Endothelial cell of umbilical vein (primary cell): ENCODE results near the gene NTNG1. TPM values are rescaled to one million over a fixed set of nuclear protein-coding genes. Genes with fewer than 3 reads are reported as not detected.

Experiments used
- BruUV-seq: library from RNA; stranded (reverse); fragments of 400-500 nt; replicated peaks from 2 replicates; lab custom pipeline; 2021; lab: Mats Ljungman, UMichigan
- CTCF ChIA-PET: fragments of 300-600, 350-600 bp; sonication (Branson Sonifier 250); formaldehyde crosslinking; loops from one replicate; lab custom pipeline; 2021; ENCODE audit warnings: antibody characterized with exemption, inconsistent platforms; lab: Charles Lee
- POLR2A ChIA-PET: fragments of 300-600, 350-600 bp; sonication (Branson Sonifier 250); formaldehyde crosslinking; loops from one replicate; lab custom pipeline; 2021; ENCODE audit warnings: antibody characterized with exemption, inconsistent platforms; lab: Charles Lee
- DNase-seq: peaks from one replicate; pipeline ENCODE4 v3.0.0-alpha.2; 2011; ENCODE audit warnings: low read depth, low spot score
- FAIRE-seq: peaks from 2 replicates; lab custom pipeline; 2011; peaks lifted over from hg19 to GRCh38; lab: Jason Lieb, UNC
- H2AFZ ChIP-seq: 2 replicates; pipeline ENCODE4 v1.6.0; 2012; ENCODE audit warnings: low read depth, low read length, control low read depth, inconsistent platforms
- H3K27ac ChIP-seq: 2 replicates; pipeline ENCODE4 v1.5.1; 2011; ENCODE audit warnings: low read depth, mild to moderate bottlenecking, control low read depth, low read length, moderate library complexity; ENCODE audit not compliant: insufficient read depth
- H3K27me3 ChIP-seq, 2 experiments: 2 replicates each; pipeline versions ENCODE4 v1.6.0 to v1.6.1; 2011; ENCODE audit warnings: low read length in 2 of 2, mixed read lengths in 1 of 2; ENCODE audit not compliant: control insufficient read depth in 2 of 2, insufficient read depth in 2 of 2
- H3K36me3 ChIP-seq, 2 experiments: 2 replicates in 1 of 2; 3 replicates in 1 of 2; pipeline ENCODE4 v1.5.1; 2011; ENCODE audit warnings: low read length in 2 of 2, mild to moderate bottlenecking in 1 of 2, moderate library complexity in 1 of 2; ENCODE audit not compliant: control insufficient read depth in 2 of 2, insufficient read depth in 2 of 2; ENCODE audit errors: extremely low read depth in 1 of 2
- H3K4me1 ChIP-seq: 3 replicates; pipeline ENCODE4 v1.5.1; 2011; ENCODE audit warnings: mild to moderate bottlenecking, low read length; ENCODE audit not compliant: control insufficient read depth, insufficient read depth; ENCODE audit errors: extremely low read depth
- H3K4me2 ChIP-seq: 2 replicates; pipeline ENCODE4 v1.6.1; 2011; ENCODE audit warnings: low read length, control low read depth, mixed read lengths; ENCODE audit not compliant: insufficient read depth
- H3K4me3 ChIP-seq, 3 experiments: fragments of 200-600 bp in 1 of 3; sonication (generic), shearing (Covaris generic) in 1 of 3; replicated peaks in 1 of 3; 2 replicates each; pipeline ENCODE4 v1.5.1; 2011 to 2016; ENCODE audit warnings: control low read depth in 3 of 3, low read length in 3 of 3, mild to moderate bottlenecking in 2 of 3, inconsistent platforms in 1 of 3, low read depth in 1 of 3, moderate library complexity in 1 of 3; ENCODE audit not compliant: insufficient read depth in 1 of 3
- H3K79me2 ChIP-seq: 2 replicates; pipeline ENCODE4 v1.6.0; 2012; ENCODE audit warnings: low read length, inconsistent platforms; ENCODE audit not compliant: control insufficient read depth, insufficient read depth
- H3K9ac ChIP-seq: replicated peaks from 2 replicates; pipeline ENCODE3; 2011; ENCODE audit warnings: low read length, control low read depth; ENCODE audit not compliant: insufficient read depth; ENCODE audit errors: extremely low read depth
- H3K9me1 ChIP-seq: replicated peaks from 3 replicates; pipeline ENCODE4 v1.6.0; 2011; ENCODE audit warnings: mild to moderate bottlenecking, low read length; ENCODE audit not compliant: control insufficient read depth, insufficient read depth; ENCODE audit errors: extremely low read depth
- H3K9me3 ChIP-seq: replicated peaks from 2 replicates; pipeline ENCODE4 v1.5.1; 2012; ENCODE audit warnings: low read length, inconsistent platforms; ENCODE audit not compliant: control insufficient read depth, insufficient read depth
- H4K20me1 ChIP-seq: replicated peaks from 2 replicates; pipeline ENCODE3; 2011; ENCODE audit warnings: mild to moderate bottlenecking, low read length; ENCODE audit not compliant: control insufficient read depth, insufficient read depth; ENCODE audit errors: extremely low read depth
- CTCF ChIP-seq, 2 donors: IDR thresholded peaks; 1 replicate in 1 of 2; 2 replicates in 1 of 2; pipeline ENCODE4 v1.5.1; 2011; ENCODE audit warnings: low read length in 2 of 2, mild to moderate bottlenecking in 2 of 2, moderate library complexity in 2 of 2, control low read depth in 1 of 2, inconsistent platforms in 1 of 2, low read depth in 1 of 2; ENCODE audit not compliant: insufficient read depth in 1 of 2; ENCODE audit errors: extremely low read depth in 1 of 2
- EZH2 ChIP-seq: IDR thresholded peaks from 2 replicates; pipeline ENCODE4 v1.6.1; 2012; ENCODE audit warnings: borderline replicate concordance, low read depth, mild to moderate bottlenecking, moderate library complexity, low read length, inconsistent platforms; ENCODE audit not compliant: severe bottlenecking
- FOS ChIP-seq: IDR thresholded peaks from 2 replicates; pipeline ENCODE4 v1.6.1; 2011; ENCODE audit warnings: mild to moderate bottlenecking, low read length, moderate library complexity, borderline replicate concordance; ENCODE audit not compliant: insufficient read depth
- GATA2 ChIP-seq: IDR thresholded peaks from 2 replicates; pipeline ENCODE4 v1.7.0; 2011; ENCODE audit warnings: low read depth, mild to moderate bottlenecking, moderate library complexity, mixed read lengths, low read length; ENCODE audit not compliant: insufficient read length, insufficient read depth
- JUN ChIP-seq: IDR thresholded peaks from 2 replicates; pipeline ENCODE4 v1.6.1; 2011; ENCODE audit warnings: borderline replicate concordance, low read depth; ENCODE audit not compliant: insufficient read length, insufficient read depth
- MAX ChIP-seq: IDR thresholded peaks from 2 replicates; pipeline ENCODE4 v1.6.1; 2011; ENCODE audit not compliant: insufficient read depth, insufficient read length
- MYC ChIP-seq: IDR thresholded peaks from one replicate; pipeline ENCODE4 v1.6.1; 2011; ENCODE audit warnings: mild to moderate bottlenecking, low read depth, low read length
- POLR2A ChIP-seq: IDR thresholded peaks from 2 replicates; pipeline ENCODE4 v1.6.1; 2012; ENCODE audit warnings: low read depth, mild to moderate bottlenecking, control low read depth, low read length
- POLR2AphosphoS5 ChIP-seq: IDR thresholded peaks from 2 replicates; pipeline ENCODE4 v1.6.1; 2012; ENCODE audit warnings: low read depth, mild to moderate bottlenecking, control low read depth, low read length, moderate library complexity; ENCODE audit not compliant: insufficient read depth
- dilution Hi-C: fragments of 300-500 bp; cut with MboI; formaldehyde crosslinking; loops from one replicate; pipeline ENCODE4 v1.15.0; 2019; ENCODE audit warnings: low sequenced_read_pairs; ENCODE audit not compliant: extremely low pct_ligation_motif_present
- intact Hi-C: fragments of 100-400 bp; cut with micrococcal nuclease; formaldehyde crosslinking; loops from one replicate; pipeline ENCODE4 v1.10.0; 2022
- polyA plus RNA-seq, 4 experiments: library from polyadenylated mRNA; depleted of rRNA in 3 of 4; stranded (reverse) in 3 of 4; unstranded in 1 of 4; fragments of >200 nt; gene quantifications; 2 replicates each; pipeline versions ENCODE4 v1.2.1 to v1.2.3, GENCODE V29; 2011 to 2012; ENCODE audit warnings: missing spikeins in 1 of 4
- total RNA-seq: library from RNA; stranded (reverse); gene quantifications from 2 replicates; pipeline ENCODE4 v1.2.3, GENCODE V29; 2021

Gene NTNG1
- total and polyA plus RNA-seq, 2 donors (not counting 3 experiments of a cell fraction or from before 2014, with no cell fraction given) = not detected

GRCh38 chr1:107293901-107294613 is 153.2 kb downstream of the NTNG1 start:
- dilution Hi-C loops = no loop called here
- intact Hi-C loops = no loop called here
- no peak for TF ChIP-seq JUN
- no peak for TF ChIP-seq POLR2AphosphoS5
- DNase-seq = no peak
- H4K20me1 ChIP-seq = no peaks in the 10 kb centered on the region
- H3K27ac ChIP-seq = no peak overlapping the region
- BruUV-seq = no TSS peak
- FAIRE-seq = no peak
- H2AFZ ChIP-seq = no peak overlapping the region
- H3K4me1 ChIP-seq = no peaks in the 10 kb centered on the region
- no peaks in the 10 kb centered on the region for H3K9me3 ChIP-seq
- no peaks in the 10 kb centered on the region for H3K79me2 ChIP-seq
- H3K9ac ChIP-seq = no peak overlapping the region
- H3K4me2 ChIP-seq = no peak overlapping the region
- CTCF ChIA-PET = no interaction called here
- H3K36me3 ChIP-seq = no peaks in the 10 kb centered on the region
- no peak overlapping the region for H3K4me3 ChIP-seq
- H3K27me3 ChIP-seq = no peaks in the 10 kb centered on the region
- no peaks in the 10 kb centered on the region for H3K9me1 ChIP-seq
- POLR2A ChIA-PET = no interaction called here

GRCh38 chr1:107294686-107295085 is 153.8 kb downstream of the NTNG1 start:
- Histone ChIP-seq H3K9ac (no peak overlapping the region), H3K9me3 (no peaks in the 10 kb centered on the region), H4K20me1 (no peaks in the 10 kb centered on the region), H3K36me3 (no peaks in the 10 kb centered on the region), H3K9me1 (no peaks in the 10 kb centered on the region), H3K79me2 (no peaks in the 10 kb centered on the region), H2AFZ (no peak overlapping the region), H3K4me1 (no peaks in the 10 kb centered on the region), H3K27ac (no peak overlapping the region), H3K4me3 (no peak overlapping the region), H3K27me3 (no peaks in the 10 kb centered on the region), H3K4me2 (no peak overlapping the region)
- CTCF ChIA-PET = no interaction called here
- BruUV-seq = no TSS peak
- dilution Hi-C loops = no loop called here
- intact Hi-C loops = no loop called here
- POLR2A ChIA-PET = no interaction called here
- DNase-seq (no peak), FAIRE-seq (no peak)
- TF ChIP-seq POLR2A (no peak), JUN (no peak), GATA2 (no peak), CTCF (IDR thresholded peaks at IDR 0.05; ENCODE audit: extremely low read depth in 1 of 2, insufficient read depth in 1 of 2, low read depth in 1 of 2, low read length in 2 of 2) (no peak), EZH2 (no peak), FOS (no peak), MYC (no peak), POLR2AphosphoS5 (no peak), MAX (no peak)
